HG02571 (cell line): ENCODE data around the gene AVL9.

Experiments used
- ATAC-seq: cut with Tn5 transposase; IDR thresholded peaks from one replicate; pipeline ENCODE4 v1.9.1; 2021; ENCODE audit warnings: mild to moderate bottlenecking, moderate library complexity; ENCODE audit not compliant: unreplicated experiment

AVL9 gene

DNA sequence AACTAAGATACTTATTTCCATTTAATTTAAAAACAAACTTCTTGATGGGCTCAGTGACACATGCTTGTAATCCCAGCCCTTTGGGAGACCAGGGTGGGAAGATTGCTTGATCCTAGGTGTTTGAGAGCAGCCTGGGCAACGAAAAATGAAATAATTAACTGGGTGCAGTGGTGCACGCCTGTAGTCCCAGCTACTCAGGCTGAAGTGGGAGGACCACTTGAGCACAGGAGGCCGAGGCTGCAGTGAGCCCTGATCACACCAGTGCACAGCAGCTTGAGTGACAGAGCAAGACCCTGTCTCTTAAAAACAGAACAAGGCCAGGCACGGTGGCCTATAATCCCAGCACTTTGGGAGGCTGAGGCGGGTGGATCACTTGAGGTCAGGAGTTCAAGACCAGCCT is 37.4 kb downstream of the AVL9 start:
- ATAC-seq = no peak

DNA sequence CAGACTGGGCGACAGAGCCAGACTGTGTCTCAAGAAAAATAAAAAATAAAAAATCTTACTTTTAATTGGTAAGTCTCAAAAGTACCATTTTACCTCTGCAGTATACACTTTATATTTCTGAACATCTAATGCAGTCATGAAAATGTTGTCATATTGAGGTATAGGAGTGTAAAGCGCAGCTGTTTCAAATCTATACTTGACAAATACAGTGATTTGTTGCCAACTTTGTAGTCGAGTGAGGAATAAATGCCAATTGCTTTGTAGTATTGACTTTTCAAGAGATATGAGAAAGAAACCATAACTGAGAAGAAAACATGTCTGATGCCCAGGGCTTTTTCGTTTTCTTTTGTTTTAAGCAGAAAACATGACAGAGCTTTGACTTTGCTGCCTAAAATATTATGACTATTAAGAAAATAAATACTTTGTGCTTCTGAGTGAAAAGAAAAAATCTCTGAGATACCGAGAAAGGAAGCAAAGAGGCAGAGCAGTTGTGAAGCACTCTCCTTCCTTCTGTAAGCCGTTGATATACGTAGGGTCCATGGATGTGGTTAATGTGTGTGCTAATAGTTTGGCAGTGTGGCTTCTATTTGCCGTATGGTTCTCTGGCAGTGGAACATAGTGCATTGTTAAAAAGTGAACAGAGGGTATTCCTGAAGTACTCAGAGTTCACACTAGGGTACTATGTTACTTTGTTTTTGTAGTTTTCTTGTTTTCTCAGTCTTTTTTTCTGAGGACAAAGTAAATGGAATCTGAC is 38.2 kb downstream of the AVL9 start:
- ATAC-seq = no peak

DNA sequence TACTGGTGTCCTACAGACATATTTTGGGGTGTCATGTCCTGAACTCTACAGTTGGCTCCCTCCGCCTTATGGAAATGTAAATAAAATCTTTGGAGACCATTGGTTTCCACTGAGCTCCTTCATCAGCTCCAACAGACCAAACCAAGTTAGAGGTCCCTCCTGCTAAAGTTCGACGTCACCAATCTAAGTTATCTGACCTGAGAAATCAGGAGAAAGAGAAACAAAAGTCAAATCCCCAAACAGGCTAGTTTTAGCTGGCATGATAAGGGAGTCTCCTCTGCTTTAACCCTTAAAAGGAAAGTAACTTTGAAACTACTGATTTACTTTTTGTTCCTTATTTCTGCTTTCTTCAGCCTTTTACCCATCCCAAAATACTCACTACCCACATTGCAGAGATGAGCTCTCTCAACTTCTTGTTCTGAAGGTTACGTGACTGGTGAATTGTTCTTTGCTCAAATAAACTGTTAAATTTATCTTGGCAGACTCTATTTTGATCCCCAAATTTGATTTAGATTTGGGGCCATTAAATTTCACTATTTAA is 39.9 kb downstream of the AVL9 start:
- ATAC-seq = no peak

DNA sequence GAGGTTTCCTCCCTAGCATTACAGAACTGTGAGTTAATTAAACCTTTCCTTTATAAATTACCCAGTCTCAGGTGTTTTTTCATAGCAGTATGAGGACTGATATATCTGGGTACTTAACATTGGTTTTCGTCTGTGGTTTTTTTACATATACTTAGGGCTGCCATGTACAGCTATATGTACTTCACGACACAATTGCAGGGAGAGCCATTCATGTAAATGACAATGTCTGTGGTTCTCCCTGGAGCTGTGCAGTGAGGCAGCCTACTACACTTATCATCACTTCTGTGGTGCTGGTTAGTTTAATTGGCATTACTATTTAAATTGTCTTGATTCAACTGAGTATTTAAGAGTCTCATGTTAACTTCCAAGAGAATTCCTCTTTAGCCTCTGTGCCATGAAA is 40.7 kb downstream of the AVL9 start:
- ATAC-seq = no peak

DNA sequence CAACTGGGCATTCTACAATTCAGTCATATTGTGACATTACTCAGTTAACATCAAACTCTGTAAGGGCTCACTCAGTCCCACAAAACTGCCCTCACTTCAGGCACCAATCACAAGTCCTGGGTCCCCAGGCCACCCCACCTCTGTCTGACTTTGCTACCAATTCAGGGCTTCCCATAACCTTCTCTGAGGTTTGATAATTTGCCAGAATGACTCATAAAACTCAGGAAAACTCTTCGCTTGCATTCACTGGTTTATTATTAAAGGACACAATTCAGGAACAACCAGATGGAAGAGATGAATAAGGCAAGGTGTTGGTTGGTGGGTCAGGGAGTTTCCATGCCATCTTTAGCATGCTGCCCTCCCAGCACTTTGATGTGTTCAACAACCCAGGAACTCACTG is 41.3 kb downstream of the AVL9 start:
- ATAC-seq = no peak

DNA sequence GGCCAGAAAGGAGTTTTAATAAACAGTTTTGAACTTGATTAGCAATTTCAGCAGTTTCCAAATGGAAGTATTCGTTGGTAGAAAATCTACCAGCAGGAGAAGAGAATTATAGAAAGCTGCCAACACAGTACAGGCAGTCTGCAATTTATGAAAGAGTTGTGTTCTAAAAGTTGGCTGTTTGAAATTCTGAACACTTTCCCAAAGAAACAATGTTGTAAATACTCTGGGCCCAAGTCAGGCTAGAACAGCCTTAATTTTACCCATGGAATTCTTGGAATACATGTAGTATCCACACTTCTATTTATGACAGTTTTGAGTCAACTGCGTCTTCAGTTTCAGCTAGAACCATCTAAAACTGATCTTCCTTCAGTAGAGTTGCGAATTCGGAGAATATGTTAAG is 42.5 kb downstream of the AVL9 start:
- no peak for ATAC-seq

DNA sequence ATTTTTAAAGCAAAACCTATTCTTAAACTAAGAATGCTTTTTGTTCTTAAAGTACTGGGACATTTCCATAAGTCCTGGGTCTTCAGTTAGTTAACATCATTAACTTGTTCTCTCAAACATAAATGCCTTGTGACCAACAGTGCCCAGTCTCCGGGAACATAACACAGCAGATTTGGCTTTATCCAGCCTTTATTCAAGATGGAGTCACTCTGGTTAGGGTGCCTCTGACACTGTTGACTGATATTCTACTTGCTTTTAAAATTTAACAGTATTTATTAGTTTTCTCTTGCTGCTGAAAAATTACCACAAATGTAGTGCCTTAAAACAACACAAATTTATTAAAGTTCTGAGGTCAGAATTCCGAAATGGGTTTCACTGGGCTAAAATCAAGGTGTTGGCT is 44.1 kb downstream of the AVL9 start:
- no peak for ATAC-seq

DNA sequence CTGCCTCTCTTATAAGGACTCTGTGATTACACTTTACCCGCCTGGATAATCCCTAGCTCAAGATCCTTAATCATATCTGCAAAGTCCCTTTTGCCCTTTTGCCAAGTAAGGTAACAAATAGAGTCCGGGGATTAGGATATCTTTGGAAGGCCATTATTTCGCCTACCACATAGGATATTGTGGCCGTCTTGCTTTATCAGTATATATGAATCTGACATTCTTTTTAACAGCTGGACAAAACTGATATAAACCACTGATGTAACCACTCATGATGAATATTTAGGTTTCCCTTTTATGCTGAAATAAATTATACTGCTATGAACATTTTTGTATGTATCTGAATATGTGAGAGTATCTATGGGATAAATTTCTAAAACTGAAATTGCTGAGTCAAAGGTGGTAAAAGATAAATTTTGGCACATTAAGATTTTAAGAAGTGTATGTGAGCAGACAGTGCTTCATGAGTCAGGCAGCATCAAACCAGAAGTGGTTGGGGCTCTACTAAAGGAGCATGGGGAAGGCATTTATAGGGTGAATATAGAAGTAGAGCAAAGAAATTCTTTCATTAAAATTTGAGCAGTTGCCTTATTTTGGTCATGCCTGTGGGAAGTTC is 44.7 kb downstream of the AVL9 start:
- no peak for ATAC-seq

DNA sequence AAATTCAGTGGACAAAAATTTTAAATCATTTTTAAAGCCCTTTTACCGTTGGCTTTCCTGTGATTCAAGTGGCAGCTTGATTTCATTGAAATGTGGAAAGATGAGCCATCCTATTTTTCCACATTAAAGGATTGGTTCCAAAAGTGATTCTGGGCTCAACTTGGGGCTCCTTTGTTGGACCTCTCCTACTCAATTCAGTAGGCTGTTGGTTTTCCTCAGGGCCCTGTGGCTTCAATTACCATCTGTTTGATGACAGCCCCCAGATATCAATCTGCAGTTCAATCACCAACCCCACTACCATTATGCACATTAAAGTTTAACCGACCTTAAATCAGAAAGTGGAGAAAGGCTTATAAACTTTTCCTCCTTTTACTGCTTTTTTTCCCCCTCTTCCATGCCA is 47.3 kb downstream of the AVL9 start:
- ATAC-seq = no peak

DNA sequence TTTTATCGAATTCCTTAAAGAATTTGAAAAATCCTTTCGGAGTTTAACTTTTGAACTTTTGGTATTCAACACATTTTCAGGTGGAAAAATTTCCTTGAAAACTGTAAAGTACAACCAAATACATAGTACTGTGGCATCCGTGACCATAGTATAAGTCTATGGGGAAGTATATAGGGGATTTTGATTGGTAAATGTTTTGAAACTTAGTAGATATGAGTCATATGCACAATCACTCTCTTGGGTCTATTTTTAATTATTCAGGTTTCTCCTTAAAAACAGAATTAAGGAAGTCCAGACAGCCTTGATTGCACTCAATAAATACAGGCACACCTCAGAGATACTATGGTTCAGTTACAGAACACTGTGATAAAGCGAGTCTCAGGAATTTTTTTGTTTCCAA is 64.2 kb downstream of the AVL9 start:
- no peak for ATAC-seq

DNA sequence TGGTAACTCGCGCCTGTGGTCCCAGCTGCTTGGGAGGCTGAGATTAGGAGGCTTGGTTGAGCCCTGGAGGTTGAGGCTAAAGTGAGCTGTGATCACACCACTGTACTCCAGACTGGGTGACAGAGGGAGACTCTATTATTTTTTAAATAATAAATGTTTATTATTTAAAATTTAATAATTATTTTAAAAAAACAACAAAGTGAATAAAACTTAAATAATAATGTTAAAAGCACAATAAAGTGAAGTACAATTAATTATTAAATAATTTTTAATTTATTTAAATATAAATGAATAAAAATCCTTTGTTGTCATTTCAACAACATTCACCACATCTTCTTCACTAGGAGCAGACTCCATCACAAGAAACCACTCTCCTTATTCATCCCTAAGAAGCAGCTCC is 64.8 kb downstream of the AVL9 start:
- ATAC-seq = no peak

DNA sequence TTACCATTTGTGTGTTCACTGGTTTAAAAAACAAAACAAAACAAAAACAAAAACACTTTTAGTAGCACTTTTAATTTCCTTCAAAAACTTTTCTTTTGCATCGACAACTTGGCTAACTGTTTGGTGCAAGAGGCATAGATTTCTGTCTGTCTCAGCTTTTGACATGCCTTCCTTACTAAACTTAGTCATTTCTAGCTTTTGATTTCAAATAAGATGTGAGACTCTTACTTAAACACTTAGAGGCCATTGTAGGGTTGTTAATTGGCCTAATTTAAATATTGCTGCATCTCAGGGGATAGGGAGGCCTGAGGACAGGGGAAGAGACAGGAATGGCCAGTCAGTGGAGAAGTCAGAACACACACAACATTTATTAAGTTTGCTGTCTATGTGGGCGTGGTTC is 66.3 kb downstream of the AVL9 start:
- no peak for ATAC-seq

DNA sequence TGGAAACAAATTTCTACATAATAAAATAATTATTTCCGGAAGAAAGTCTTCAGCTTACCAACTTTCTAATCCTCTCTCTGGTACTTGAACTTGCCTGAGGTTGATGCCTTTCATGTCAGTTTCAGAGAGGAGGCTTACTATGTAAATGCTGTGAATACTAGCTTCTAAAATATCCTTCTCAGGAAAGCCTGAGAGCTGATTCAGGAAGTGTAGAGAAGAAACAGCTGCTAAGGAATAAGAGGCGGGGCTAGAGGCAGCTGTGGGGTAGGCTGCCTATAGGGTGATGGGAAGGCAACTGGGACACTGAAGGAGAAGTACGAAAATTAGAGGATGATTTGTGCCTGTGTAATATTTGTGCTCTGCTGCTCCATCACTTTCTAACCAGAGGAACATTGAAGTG is 69.3 kb downstream of the AVL9 start:
- no peak for ATAC-seq

DNA sequence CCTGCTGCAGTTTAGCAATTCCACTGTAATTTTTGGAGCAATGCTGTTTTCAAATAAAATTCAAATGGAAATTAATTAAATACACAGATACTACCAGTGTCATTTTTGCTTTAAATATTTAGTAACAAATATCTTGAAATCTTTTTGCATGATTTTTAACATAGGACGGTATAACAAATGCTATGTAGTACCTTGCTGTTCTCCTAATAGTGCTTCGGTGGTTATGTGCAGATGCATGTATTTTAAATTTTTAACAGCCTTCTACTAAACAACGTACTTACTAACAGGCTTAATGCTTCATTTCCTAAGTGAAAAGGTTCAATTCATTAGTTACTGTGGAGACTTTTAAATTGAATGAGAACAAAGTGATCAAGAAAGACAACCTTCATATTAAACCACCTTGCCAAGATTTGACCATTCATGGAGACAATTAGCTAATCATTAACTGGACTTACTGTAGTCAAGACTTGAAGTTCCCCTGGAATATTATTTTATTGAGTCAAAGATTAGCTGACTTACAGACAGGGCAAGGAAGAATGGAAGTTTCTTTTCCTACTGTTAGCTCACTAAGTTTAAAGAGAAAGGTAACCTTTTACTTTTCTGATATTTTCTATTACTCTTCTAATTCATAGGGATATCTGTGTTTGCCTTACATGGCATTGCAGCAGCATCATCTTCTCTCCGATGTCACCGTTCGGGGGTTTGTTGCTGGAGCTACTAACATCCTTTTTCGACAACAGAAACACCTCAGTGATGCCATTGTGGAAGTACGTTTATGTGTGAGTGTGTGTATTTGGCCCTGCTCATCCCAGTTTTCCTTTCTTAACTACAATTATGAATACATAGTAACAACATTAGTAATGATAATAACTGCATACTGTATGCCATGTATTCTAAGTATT is 74.3 kb downstream of the AVL9 start:
- ATAC-seq = no peak

DNA sequence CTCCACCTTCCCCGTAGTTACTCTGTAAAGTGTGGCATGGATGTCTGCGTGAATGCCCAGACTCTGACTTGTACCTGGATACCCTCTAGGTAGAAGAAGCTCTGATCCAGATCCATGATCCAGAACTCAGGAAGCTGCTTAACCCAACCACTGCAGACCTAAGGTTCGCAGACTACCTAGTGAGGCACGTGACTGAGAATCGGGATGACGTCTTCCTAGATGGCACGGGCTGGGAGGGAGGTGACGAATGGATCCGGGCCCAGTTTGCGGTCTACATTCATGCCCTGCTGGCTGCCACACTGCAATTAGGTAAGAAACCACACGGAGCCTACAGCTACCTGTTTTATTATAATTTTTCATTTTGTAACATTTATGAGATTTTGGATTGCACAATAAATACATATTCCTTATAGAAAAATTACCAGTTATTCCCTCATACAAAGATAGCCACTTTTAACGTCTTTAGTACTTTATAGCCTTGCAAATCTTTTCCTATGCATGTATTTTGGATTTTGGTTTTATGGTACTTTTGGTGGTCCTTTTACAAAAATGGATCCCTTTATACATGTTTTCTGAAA is 77.9 kb downstream of the AVL9 start:
- ATAC-seq = no peak

DNA sequence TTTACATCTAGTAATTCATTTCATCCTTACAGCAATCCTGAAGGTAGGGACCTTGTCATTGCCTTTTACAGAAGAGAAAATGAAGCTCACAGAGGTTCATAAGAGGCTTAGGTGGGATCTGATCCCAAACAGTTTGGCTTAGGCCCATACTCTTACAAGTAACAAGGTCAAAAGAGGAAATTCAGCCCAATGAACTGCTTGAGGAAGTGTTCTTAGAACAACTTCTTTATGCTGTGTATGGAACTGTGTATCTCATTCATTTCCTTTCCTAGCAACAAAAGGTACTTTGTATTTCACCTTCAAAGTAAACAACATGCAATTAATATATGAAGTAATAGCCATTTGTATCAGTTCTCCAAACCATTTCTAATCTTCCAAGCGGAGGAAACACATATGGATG is 79.3 kb downstream of the AVL9 start:
- no peak for ATAC-seq

DNA sequence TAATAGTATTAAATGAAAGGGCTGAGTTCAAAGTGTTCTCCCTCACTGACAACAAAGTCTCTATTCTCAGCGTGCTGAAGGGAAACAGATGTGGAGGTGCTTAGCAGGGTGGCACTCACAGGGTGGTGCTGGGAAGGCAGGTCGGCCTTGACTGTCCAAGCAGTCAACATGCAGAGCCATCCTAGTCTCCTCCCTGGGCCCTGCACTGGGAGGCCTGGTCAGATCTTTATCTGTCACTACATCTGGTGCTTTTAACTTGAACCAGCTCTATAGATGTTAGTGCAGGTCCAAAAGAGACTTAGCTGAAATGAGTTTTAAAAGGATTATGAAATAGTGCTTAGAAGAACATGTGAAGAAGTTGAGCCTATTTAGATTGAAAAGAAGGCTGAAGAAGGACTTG is 82.1 kb downstream of the AVL9 start:
- ATAC-seq = no peak

DNA sequence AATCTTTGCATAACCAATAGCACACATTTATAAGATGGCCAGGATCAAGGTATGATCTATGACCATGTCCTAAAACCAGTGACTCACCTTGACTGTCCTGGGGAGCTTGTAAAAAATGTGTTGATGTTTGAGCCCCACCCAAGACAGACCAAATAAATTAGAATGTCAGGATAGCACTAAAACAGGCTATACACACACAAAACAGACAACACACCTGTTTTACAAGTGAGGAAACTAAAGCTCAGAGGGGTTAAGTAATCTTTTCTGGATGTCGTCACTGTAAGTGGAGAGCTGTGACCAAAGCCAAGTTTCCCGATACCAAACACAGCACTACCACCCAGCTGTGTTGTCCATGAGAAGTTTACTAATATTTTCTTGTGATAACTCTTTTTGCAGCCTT is 84.5 kb downstream of the AVL9 start:
- no peak for ATAC-seq

DNA sequence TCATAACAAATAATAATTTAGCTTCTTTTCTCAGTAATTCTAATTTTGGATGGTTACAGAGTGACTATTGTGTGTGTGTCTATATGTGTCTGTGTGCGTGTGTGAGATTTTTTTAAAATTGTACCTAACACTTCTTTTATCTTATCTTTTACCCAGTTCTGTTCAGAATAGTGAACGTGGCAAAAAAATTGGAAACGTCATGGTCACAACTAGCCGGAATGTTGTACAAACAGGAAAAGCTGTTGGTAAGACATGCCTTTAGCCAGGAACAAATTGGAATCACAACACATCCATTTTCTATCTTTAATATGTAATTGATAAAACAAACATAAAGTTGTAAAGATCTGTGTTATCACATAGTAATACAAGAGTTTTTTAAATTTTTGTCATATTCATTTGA is 85.4 kb downstream of the AVL9 start:
- ATAC-seq = no peak

DNA sequence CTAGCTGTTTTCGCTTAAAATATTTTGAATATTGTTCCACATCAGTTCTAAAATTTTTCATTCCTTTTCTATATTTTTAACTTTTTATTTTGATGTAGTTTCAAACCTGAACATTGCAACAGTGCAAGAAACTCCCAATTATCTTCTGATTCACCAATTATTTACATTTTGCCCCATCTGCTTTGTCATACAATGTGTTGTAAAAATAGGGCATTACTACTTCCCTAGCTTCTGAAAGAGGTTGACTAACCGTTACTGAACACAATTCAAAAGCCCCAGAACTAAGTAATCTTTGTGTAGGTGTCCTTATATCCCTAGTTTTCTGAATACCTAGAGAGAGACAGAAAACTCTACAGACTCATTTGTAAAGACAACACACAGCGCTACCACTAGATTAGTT is 86.7 kb downstream of the AVL9 start:
- ATAC-seq = no peak

DNA sequence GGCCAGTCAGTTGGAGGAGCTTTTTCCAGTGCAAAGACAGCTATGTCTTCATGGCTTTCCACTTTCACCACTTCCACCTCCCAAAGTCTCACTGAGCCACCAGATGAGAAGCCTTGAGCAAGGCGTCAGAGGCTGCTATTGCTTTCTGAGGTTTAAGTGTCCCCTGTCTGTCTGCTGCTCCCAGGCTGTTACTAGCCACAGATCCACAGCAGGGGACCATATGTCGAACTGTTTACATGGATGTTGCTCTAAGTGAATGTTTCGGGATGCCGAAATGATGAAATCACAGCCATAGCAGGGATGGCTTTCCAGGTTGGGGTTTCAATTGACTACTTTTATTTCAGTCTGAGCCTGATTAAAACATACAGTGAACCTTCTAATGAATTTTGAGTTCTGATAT is 88.5 kb downstream of the AVL9 start:
- no peak for ATAC-seq
